IPS-15b (cell line): ENCODE data around the gene NME7.

Experiments used
- H3K27me3 ChIP-seq: one replicate; pipeline ENCODE4 v1.6.1; 2013; ENCODE audit warnings: low read length; ENCODE audit not compliant: control insufficient read depth, insufficient read depth
- H3K36me3 ChIP-seq: one replicate; pipeline ENCODE4 v1.6.1; 2013; ENCODE audit warnings: low read length; ENCODE audit not compliant: control insufficient read depth, insufficient read depth
- H3K4me1 ChIP-seq: one replicate; pipeline ENCODE4 v1.6.1; 2013; ENCODE audit warnings: mild to moderate bottlenecking, low read length; ENCODE audit not compliant: control insufficient read depth, insufficient read depth
- H3K4me3 ChIP-seq: one replicate; pipeline ENCODE4 v1.5.1; 2013; ENCODE audit warnings: low read depth, low read length
- H3K9ac ChIP-seq: one replicate; pipeline ENCODE4 v1.6.1; 2013; ENCODE audit warnings: low read depth, mild to moderate bottlenecking, low read length
- H3K9me3 ChIP-seq: one replicate; pipeline ENCODE4 v1.6.1; 2013; ENCODE audit warnings: mild to moderate bottlenecking, low read length; ENCODE audit not compliant: control insufficient read depth, insufficient read depth

The NME7 gene

DNA sequence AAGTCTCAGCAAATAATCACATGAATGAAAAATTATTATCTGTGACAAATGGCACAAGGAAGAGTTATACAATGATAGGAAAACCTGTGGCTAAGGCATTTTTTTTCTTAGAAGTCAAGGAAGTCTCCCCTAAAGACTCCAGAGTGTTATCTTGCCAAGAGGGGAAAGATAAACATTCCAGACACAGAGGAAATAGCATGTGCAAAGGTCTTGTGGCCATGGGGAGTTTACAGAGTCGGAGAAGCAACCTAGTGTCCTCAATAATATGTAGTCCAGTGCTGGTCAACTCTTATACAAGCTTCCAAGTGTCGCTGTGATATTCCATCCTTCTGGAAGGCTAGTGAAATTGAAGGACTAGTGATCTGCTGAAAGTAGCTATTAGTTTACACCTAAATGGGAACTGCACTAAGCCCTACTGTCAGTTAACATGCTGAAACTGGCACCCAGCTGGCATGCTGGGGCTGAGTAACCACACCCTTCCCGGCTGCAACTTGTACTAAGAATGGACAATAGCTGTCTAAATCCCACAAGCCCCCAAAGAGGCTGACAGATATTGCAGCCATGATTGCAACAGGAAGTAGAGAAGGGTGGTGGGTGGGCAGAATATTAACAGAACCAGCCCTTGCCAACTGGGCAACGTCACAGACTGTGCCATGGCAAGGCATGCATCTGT lies 272.6 kb downstream of the NME7 start:
- no peaks in the 10 kb centered on the region for H3K27me3 ChIP-seq
- H3K36me3 ChIP-seq = no peaks in the 10 kb centered on the region
- H3K4me3 ChIP-seq = no peak overlapping the region
- H3K9ac ChIP-seq = no peak overlapping the region
- H3K4me1 ChIP-seq = peaks cover 3% of the 10 kb centered on the region
- H3K9me3 ChIP-seq = no peaks in the 10 kb centered on the region

DNA sequence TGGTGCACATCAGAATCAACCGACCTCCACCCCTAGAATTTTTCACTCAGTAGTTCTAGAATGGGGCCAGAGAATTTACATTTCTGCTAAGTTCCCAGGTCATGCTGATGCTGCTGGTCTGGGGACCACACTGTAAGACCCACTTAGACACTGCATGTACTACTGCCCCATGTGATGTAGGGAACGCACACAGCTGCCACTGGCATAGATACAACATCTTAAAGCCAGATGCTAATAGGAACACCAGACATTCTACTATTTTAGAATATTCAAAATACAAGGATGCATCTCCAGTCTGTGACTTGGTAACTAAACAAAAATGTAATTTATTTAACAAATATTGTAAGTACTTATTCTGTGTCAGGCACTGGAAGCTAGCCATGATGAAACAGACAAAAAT lies 275.2 kb downstream of the NME7 start:
- no peaks in the 10 kb centered on the region for H3K9me3 ChIP-seq
- H3K9ac ChIP-seq = no peak overlapping the region
- no peak overlapping the region for H3K4me3 ChIP-seq
- H3K27me3 ChIP-seq = no peaks in the 10 kb centered on the region
- H3K36me3 ChIP-seq = no peaks in the 10 kb centered on the region
- H3K4me1 ChIP-seq = peaks cover 3% of the 10 kb centered on the region

DNA sequence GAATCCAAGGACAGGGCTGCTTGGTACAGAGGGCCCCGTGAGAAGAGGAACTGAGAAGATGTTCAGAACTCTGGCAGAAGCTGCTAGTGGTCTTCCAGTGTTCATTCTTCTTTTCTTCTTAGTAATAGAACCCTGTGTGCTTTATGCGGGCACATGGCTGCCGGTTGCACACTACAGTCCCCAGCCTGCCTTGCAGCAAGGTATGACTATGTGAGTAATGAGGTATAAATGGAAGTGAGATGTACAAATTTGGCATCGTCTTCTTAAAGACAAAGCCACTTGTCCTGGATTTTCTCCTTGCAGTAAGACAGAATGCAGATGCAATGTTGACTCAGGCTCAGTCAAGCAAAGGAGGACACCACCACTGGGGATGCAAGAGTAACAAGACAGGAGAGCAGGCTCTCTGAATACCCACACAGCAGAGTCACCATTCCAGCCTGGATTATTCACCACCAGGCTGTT lies 276.1 kb downstream of the NME7 start:
- no peaks in the 10 kb centered on the region for H3K27me3 ChIP-seq
- peaks cover 3% of the 10 kb centered on the region for H3K4me1 ChIP-seq
- no peak overlapping the region for H3K4me3 ChIP-seq
- H3K9me3 ChIP-seq = no peaks in the 10 kb centered on the region
- no peak overlapping the region for H3K9ac ChIP-seq
- H3K36me3 ChIP-seq = no peaks in the 10 kb centered on the region

DNA sequence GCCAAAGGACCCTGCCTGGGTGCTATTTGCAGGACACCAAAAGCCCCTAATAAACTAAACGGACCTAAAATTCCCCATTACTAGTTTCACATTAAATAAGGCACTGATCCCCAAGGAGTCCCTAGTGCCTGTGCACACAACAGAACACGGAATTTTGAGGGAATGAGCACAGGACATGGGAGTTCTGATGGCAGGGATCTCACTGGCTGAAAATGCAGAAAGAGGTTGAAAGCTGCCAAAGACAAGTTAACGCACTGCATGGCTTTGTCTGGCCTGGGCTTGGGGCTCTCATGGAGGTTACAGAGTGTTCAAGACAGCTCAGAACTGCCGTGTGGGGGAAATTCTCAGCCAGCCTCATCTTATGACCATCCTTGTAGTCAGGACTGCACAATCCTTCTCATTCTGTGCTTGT lies 276.7 kb downstream of the NME7 start:
- H3K9me3 ChIP-seq = no peaks in the 10 kb centered on the region
- no peaks in the 10 kb centered on the region for H3K36me3 ChIP-seq
- no peak overlapping the region for H3K4me3 ChIP-seq
- no peak overlapping the region for H3K9ac ChIP-seq
- no peaks in the 10 kb centered on the region for H3K27me3 ChIP-seq
- H3K4me1 ChIP-seq = peaks cover 3% of the 10 kb centered on the region

DNA sequence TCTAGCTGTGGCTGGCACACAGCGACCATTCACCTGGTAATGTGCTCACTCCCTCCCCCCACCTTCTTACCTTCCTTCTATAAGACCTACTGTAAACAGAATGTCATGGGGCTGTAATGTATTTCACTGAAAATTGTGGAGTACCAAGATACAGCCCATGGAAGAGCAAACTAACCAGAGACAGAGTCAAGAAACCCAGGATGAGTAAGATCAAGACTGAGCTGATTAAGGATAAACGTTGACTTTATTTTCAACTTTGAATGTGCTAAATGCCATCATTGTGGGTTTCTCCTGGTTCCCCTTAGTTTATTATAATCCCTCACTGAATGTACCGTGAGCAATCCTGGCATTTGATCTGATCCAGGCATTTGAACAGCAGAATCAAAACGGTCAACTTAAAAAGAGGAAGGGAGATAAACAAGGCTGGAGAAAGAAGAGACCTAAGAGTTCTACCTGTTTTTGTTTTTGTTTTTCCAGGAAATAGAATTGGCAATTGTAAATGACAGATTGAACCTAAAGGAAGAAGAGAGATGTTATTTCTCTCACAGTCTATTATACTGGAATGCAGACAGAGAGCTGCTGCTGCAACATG lies 277.2 kb downstream of the NME7 start:
- no peak overlapping the region for H3K9ac ChIP-seq
- no peak overlapping the region for H3K4me3 ChIP-seq
- H3K36me3 ChIP-seq = no peaks in the 10 kb centered on the region
- peaks cover 3% of the 10 kb centered on the region for H3K4me1 ChIP-seq
- H3K9me3 ChIP-seq = no peaks in the 10 kb centered on the region
- no peaks in the 10 kb centered on the region for H3K27me3 ChIP-seq

DNA sequence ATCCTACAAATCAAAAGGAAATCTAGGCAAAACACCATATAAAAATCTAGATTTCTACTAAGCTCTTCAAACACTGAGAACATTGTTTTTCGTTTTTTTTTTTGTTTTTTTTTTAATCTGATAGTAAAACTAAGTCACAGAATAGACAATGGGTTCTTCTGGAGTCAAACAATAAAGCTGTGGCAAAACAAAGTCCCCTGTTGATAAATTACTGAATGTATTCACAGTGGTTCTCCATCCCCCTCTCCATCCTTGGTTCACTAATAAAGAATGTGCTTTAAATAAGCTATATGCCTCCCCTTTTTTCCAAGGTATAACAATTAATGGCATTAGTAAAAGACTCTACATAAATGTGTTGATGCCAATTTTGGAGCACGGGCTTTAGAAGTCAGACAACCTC lies 277.8 kb downstream of the NME7 start:
- no peaks in the 10 kb centered on the region for H3K27me3 ChIP-seq
- peaks cover 3% of the 10 kb centered on the region for H3K4me1 ChIP-seq
- H3K36me3 ChIP-seq = no peaks in the 10 kb centered on the region
- no peak overlapping the region for H3K9ac ChIP-seq
- no peak overlapping the region for H3K4me3 ChIP-seq
- H3K9me3 ChIP-seq = no peaks in the 10 kb centered on the region

DNA sequence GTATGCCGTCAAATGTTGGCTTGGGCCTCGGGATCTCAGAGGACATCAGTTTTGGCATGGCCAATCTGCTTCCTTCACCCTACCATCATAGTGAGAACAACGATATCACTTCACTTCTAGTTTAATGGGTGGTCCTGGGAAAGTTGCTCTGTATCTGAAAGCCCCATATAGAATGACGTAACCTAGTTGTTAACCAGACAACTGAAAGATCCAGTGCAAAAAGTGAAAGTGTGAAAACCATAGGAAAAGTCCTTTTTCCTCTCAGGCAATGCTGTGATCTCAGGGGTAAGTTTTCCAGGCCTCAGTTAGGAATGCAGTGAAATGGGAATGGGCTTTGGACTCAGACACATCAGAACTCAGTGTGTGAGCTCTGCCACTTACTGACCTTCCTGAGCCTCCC lies 279.7 kb downstream of the NME7 start:
- Histone ChIP-seq H3K9ac (no peak overlapping the region), H3K9me3 (no peaks in the 10 kb centered on the region), H3K4me3 (no peak overlapping the region), H3K36me3 (no peaks in the 10 kb centered on the region), H3K4me1 (peaks cover 3% of the 10 kb centered on the region), H3K27me3 (no peaks in the 10 kb centered on the region)

DNA sequence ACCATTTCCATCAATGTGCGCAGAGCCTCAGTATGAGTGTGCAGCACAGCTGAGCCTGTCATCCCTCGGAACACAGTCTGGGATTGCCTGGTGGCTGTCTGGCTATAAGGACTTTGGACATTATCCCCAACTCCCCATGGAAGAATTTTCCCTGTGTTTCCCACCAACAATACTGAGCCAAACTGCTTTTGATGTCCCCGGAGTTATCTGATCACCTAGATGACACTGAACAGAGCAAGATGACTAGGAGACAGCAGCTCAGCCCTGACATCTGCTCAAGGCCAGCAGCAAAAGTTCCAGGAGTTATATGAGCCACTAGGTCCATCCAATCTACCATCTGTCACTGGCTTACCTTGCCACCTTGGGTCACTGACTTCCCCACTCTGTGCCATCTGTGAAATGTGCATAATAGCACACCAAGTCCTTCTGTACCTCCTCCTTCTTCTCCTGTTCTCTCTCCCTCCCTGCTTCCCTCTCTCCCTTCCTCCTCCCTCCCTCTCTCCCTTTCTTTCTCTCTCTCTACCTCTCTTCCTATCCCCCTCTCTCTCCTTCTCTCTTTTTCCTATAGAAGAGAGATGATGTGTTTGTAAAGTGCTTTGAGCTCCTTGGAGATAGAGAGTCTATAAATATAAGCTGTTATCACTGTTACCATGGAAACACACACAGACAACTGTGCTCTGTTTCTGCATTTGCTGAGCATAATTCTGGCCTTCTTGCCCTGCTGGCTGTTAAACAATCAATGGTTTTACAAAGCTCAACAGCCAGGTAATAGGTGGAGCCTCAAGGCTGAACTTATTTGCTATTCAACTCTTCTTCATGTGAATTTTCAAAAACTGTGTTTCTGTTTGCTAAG lies 280.8 kb downstream of the NME7 start:
- Histone ChIP-seq H3K4me1 (peaks cover 3% of the 10 kb centered on the region), H3K27me3 (no peaks in the 10 kb centered on the region), H3K4me3 (no peak overlapping the region), H3K9me3 (no peaks in the 10 kb centered on the region), H3K9ac (no peak overlapping the region), H3K36me3 (no peaks in the 10 kb centered on the region)

DNA sequence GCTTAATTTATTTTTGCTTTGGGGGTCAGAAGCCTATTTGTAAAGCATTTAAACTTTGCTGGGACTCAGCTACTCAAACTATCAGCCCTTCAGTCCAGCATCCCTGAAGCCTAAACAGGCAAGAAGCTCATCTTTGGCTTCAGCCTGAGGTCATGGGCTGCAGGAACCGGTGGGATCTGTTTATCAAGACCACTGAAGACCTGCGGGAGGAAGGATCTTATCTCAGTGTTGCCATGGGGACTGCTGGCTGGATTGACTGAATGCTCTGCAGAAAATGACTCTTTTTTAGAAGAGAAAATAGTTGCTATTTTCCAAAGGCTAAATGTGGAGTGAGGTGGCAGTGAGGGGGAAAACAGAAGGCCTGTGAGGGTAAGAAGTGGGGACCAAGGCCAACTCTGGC lies 281.7 kb downstream of the NME7 start:
- H3K4me1 ChIP-seq = peaks cover 3% of the 10 kb centered on the region
- H3K36me3 ChIP-seq = no peaks in the 10 kb centered on the region

More for the DNA sequence above, 281.7 kb downstream of the NME7 start:
- Histone ChIP-seq H3K27me3 (no peaks in the 10 kb centered on the region), H3K9ac (no peak overlapping the region), H3K4me3 (no peak overlapping the region), H3K9me3 (no peaks in the 10 kb centered on the region)
